ENCODE measurements around the gene SF3B3. TPM values are rescaled to one million over a fixed set of nuclear protein-coding genes. Genes with fewer than 3 reads are reported as not detected.

Gene SF3B3
- total and polyA plus RNA-seq, 2 of the 13 experiments (the other 11 are each of a cell fraction or from before 2014, with no cell fraction given), result 157 to 500 TPM

GRCh38 chr16:70591615-70592014 is 68.0 kb downstream of the SF3B3 start (continued):
- TF ChIP-seq PAXIP1 (CRISPR knock-in tag; conservative IDR thresholded peaks at IDR 0.05) (peak; percentile 58), CHD4 (IDR thresholded peaks at IDR 0.05; ENCODE audit: borderline replicate concordance, low read length) (peak; percentile 81; the same call in 1 of the 2 replicates), PATZ1 (CRISPR knock-in tag; IDR thresholded peaks at IDR 0.05) (peak; percentile 74), DZIP1 (CRISPR knock-in tag; IDR thresholded peaks at IDR 0.05) (no peak), KDM6A (CRISPR knock-in tag; IDR thresholded peaks at IDR 0.05; ENCODE audit: low read depth) (peak; percentile 40; the same call in 1 of the 2 replicates), ZNF629 (CRISPR knock-in tag; conservative IDR thresholded peaks at IDR 0.05) (peak; percentile 98), ZNF282 (IDR thresholded peaks at IDR 0.05; ENCODE audit: partially characterized antibody) (no peak), HDAC2 (CRISPR knock-in tag; IDR thresholded peaks at IDR 0.05) (0 out of 2 replicates have a peak, but pooled peaks have one; percentile 27), ARID5B (CRISPR knock-in tag; IDR thresholded peaks at IDR 0.05) (peak; percentile 21; the same call in 1 of the 2 replicates), KLF16 (CRISPR knock-in tag; IDR thresholded peaks at IDR 0.05) (no peak), ZNF770 (CRISPR knock-in tag; IDR thresholded peaks at IDR 0.05) (0 out of 2 replicates have a peak, but pooled peaks have one; percentile 16), ZMYM3 (CRISPR knock-in tag; IDR thresholded peaks at IDR 0.05) (peak; percentile 97), TEAD2 (CRISPR knock-in tag; IDR thresholded peaks at IDR 0.05) (no peak), ZNF768 (CRISPR knock-in tag; IDR thresholded peaks at IDR 0.05) (peak; percentile 67), ZMYM2 (CRISPR knock-in tag; IDR thresholded peaks at IDR 0.05) (0 out of 2 replicates have a peak, but pooled peaks have one; percentile 49)
